ENCODE data around the gene PSTPIP1. TPM values are rescaled to one million over a fixed set of nuclear protein-coding genes. Genes with fewer than 3 reads are reported as not detected.

Gene PSTPIP1
- total RNA-seq, 2 experiments from 2014 or later, result 79.4 to 82.7 TPM

DNA sequence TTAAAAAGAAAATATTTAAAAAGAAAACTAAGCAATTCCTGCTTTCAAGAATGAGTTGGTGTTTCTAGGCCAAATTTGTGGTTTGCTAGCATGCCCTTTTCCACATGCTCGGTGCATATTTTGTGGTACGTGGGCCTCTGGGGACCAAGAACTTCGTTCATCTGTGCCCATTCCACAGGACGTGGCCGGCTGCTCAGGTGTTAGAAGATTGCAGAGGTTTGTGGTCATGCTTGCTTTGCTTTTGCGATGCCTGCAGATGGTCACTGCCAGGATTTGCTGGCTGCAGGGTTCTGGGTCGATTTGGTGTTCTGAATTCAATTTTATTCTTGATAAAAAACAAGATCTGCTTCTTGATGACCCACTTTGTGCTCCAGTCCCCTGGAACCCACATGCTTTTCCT, 7.5 kb downstream of the PSTPIP1 start:
- Histone ChIP-seq H3K9me3 (ENCODE audit: control insufficient read depth in 1 of 2, insufficient read depth in 1 of 2, low read length in 2 of 2) (no peaks in the 10 kb centered on the region), H3K27me3 (ENCODE audit: control insufficient read depth in 1 of 2, insufficient read depth in 2 of 2, low read length in 2 of 2) (no peaks in the 10 kb centered on the region), H3K36me3 (ENCODE audit: insufficient read depth, low read length) (peaks cover 38% of the 10 kb centered on the region), H3K27ac (ENCODE audit: low read depth in 1 of 2, low read length in 2 of 2) (peak overlapping the region; percentile 55 to 66), H3K4me1 (ENCODE audit: insufficient read depth, low read length) (peaks cover 87% of the 10 kb centered on the region), H3K4me3 (ENCODE audit: low read length) (peak overlapping the region; percentile 21)
- Mint-ChIP-seq H3K9me3 (no peaks in the 10 kb centered on the region), H3K4me3 (peak overlapping the region; percentile 78), H3K36me3 (ENCODE audit: low read depth) (peaks cover 67% of the 10 kb centered on the region), H3K27ac (peak overlapping the region; percentile 91), H3K27me3 (no peaks in the 10 kb centered on the region), H3K4me1 (ENCODE audit: low read depth) (peaks cover 91% of the 10 kb centered on the region)
- no peak for ATAC-seq (ENCODE audit: poor library complexity)
- ChIA-PET CTCF (interaction anchor here (1.8 kb wide), 1 partner anchor 29 kb away, joined by 6 read pairs; no protein-coding TSS in a partner anchor), POLR2A (interaction anchor here (0.6 to 1.9 kb wide), 4 partner anchors 7 to 29 kb away, joined by 3 to 12 read pairs (median 4); partner anchors contain the start of gene PSTPIP1)
- intact Hi-C loops (cut with DNase I, micrococcal nuclease), result no loop called here
- no peak for DNase-seq
- TF ChIP-seq, protein P1, sequence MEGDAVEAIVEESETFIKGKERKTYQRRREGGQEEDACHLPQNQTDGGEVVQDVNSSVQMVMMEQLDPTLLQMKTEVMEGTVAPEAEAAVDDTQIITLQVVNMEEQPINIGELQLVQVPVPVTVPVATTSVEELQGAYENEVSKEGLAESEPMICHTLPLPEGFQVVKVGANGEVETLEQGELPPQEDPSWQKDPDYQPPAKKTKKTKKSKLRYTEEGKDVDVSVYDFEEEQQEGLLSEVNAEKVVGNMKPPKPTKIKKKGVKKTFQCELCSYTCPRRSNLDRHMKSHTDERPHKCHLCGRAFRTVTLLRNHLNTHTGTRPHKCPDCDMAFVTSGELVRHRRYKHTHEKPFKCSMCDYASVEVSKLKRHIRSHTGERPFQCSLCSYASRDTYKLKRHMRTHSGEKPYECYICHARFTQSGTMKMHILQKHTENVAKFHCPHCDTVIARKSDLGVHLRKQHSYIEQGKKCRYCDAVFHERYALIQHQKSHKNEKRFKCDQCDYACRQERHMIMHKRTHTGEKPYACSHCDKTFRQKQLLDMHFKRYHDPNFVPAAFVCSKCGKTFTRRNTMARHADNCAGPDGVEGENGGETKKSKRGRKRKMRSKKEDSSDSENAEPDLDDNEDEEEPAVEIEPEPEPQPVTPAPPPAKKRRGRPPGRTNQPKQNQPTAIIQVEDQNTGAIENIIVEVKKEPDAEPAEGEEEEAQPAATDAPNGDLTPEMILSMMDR (IDR thresholded peaks at IDR 0.05), result no peak

DNA sequence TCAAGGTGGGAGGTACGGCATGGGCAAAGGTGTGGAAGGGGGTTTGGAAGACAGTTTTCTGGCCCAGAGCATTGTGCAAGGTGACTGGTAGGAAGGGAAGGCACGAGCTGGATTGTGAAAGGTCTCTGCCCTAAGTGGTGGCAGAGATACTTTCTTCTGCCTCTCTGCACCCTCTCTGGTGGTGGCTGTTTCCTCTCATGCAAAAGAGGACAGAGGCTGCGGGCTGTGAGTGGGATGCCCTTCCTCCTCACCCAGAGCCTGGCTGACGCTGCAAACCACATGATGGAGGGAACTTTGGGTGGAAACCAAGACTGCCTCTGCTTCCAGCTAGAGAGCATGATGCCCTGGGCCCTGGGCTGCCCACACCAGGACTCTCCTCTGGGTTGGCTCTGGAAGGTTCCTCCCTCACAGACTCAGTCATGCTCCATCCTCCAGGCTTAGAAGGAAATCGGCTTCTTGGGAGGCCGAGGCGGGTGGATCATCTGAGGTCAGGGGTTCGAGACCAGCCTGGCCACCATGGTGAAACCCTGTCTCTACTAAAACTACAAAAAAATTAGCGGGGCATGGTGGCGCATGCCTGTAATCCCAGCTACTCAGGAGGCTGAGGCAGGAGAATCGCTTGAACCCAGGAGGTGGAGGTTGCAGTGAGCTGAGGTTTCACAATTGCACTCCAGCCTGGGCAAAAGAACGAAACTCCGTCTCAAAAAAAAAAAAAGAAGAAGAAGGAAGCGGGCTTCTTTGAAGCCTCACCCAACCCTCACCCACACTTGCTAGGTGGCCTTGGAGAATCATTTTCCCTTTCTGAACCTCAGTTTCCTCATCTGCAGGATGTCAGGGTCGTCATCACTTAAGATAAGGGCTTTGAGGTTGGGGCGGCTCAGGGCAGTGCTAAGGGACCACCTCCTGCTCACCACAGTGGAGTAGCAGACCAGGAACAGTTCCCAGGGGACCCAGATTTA, 8.3 kb downstream of the PSTPIP1 start:
- ATAC-seq (ENCODE audit: poor library complexity), result peak; percentile 85
- Histone ChIP-seq H3K4me1 (ENCODE audit: insufficient read depth, low read length) (peaks cover 86% of the 10 kb centered on the region), H3K27ac (ENCODE audit: low read depth in 1 of 2, low read length in 2 of 2) (peak overlapping the region; percentile 55 to 66), H3K27me3 (ENCODE audit: control insufficient read depth in 1 of 2, insufficient read depth in 2 of 2, low read length in 2 of 2) (no peaks in the 10 kb centered on the region), H3K9me3 (ENCODE audit: control insufficient read depth in 1 of 2, insufficient read depth in 1 of 2, low read length in 2 of 2) (no peaks in the 10 kb centered on the region), H3K36me3 (ENCODE audit: insufficient read depth, low read length) (peaks cover 41% of the 10 kb centered on the region), H3K4me3 (ENCODE audit: low read length) (peak overlapping the region; percentile 21)
- Mint-ChIP-seq H3K4me1 (ENCODE audit: low read depth) (peaks cover 83% of the 10 kb centered on the region), H3K27me3 (no peaks in the 10 kb centered on the region), H3K4me3 (peak overlapping the region; percentile 78), H3K36me3 (ENCODE audit: low read depth) (peaks cover 64% of the 10 kb centered on the region), H3K9me3 (no peaks in the 10 kb centered on the region), H3K27ac (peak overlapping the region; percentile 91)
- TF ChIP-seq, protein P1 (IDR thresholded peaks at IDR 0.05), result no peak
- POLR2A ChIA-PET, result interaction anchor here (0.6 to 1.9 kb wide), 5 partner anchors 8 to 28 kb away, joined by 3 to 12 read pairs (median 5); partner anchors contain the start of gene PSTPIP1
- CTCF ChIA-PET, result interaction anchor here (1.8 kb wide), 1 partner anchor 30 kb away, joined by 6 read pairs; no protein-coding TSS in a partner anchor
- intact Hi-C loops (cut with DNase I, micrococcal nuclease), result no loop called here
- DNase-seq, result peak in 13 of 14 experiments; percentile 39 to 89 (median 61)

DNA sequence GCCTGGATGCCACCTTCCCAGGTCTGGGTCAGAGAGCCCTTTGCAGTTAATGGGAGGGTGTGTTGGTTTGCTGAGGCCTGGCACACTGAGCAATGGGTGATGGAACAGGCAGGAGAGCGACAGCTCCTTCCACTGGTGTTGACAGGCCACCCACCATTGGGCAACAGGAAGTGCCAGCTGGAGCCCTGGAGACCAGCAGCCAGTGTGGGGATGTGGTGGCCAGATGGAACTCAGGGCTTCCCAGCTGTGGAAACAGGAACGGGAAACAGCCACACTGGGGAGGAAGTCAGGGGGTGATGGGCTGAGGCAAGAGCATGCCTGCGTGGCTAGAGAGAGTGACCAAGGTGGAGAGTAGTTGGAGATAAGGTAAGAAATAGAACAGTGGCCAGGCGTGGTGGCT, 9.3 kb downstream of the PSTPIP1 start:
- TF ChIP-seq, protein P1 (IDR thresholded peaks at IDR 0.05), result no peak
- no peak overlapping the region for H3K4me3 ChIP-seq (ENCODE audit: low read length)
- H3K4me3 Mint-ChIP-seq, result peak overlapping the region; percentile 2
- H3K4me1 ChIP-seq (ENCODE audit: insufficient read depth, low read length), result peaks cover 86% of the 10 kb centered on the region
- peak overlapping the region; percentile 91 for H3K27ac Mint-ChIP-seq
- ChIA-PET CTCF (interaction anchor here (1.8 kb wide), 1 partner anchor 31 kb away, joined by 6 read pairs; no protein-coding TSS in a partner anchor), POLR2A (interaction anchor here (1.1 to 4.5 kb wide), 3 partner anchors 9 kb away, joined by 7 to 34 read pairs (median 12); partner anchors contain the start of gene PSTPIP1)
- H3K36me3 Mint-ChIP-seq (ENCODE audit: low read depth), result peaks cover 60% of the 10 kb centered on the region
- no peak for ATAC-seq (ENCODE audit: poor library complexity)
- H3K9me3 Mint-ChIP-seq, result no peaks in the 10 kb centered on the region
- no peaks in the 10 kb centered on the region for H3K27me3 Mint-ChIP-seq
- intact Hi-C loops (cut with DNase I, micrococcal nuclease), result no loop called here
- H3K27me3 ChIP-seq (ENCODE audit: control insufficient read depth in 1 of 2, insufficient read depth in 2 of 2, low read length in 2 of 2), result no peaks in the 10 kb centered on the region
- DNase-seq, result peak in 2 of 14 experiments; percentile 59
- peaks cover 47% of the 10 kb centered on the region for H3K36me3 ChIP-seq (ENCODE audit: insufficient read depth, low read length)
- peaks cover 80% of the 10 kb centered on the region for H3K4me1 Mint-ChIP-seq (ENCODE audit: low read depth)
- peak overlapping the region; percentile 55 to 66 for H3K27ac ChIP-seq (ENCODE audit: low read depth in 1 of 2, low read length in 2 of 2)
- H3K9me3 ChIP-seq (ENCODE audit: control insufficient read depth in 1 of 2, insufficient read depth in 1 of 2, low read length in 2 of 2), result no peaks in the 10 kb centered on the region

All from CD4-positive, alpha-beta T cell (primary cell).